ENCODE results near the gene UGGT2.
"Not testable (repeated sequence)": the region's sequence is repeated elsewhere in the genome, so short reads cannot be mapped to it uniquely, and the experiment has no call there.

The UGGT2 gene

GRCh38 chr13:95784161-95784899, 268.9 kb downstream of the UGGT2 start:
- Histone ChIP-seq H3K36me3 (ENCODE audit: control insufficient read depth, insufficient read depth, low read length) (no peaks in the 10 kb centered on the region), H3K9me3 (ENCODE audit: control insufficient read depth, insufficient read depth, low read length) (no peaks in the 10 kb centered on the region), H3K4me3 (ENCODE audit: low read length) (no peak overlapping the region), H3K4me1 (ENCODE audit: control insufficient read depth, insufficient read depth, low read length) (no peaks in the 10 kb centered on the region), H3K27me3 (ENCODE audit: control insufficient read depth, insufficient read depth, low read length) (no peaks in the 10 kb centered on the region), H3K27ac (ENCODE audit: low read length) (no peak overlapping the region)
- WGBS (ENCODE audit: insufficient coverage, insufficient read length) = no CpG with 5 or more reads among the region's 6 CpGs
- no peak for DNase-seq (ENCODE audit: low read depth, low spot score)

- Histone ChIP-seq H3K27ac (ENCODE audit: low read length) (no peak overlapping the region), H3K4me1 (ENCODE audit: control insufficient read depth, insufficient read depth, low read length) (no peaks in the 10 kb centered on the region), H3K9me3 (ENCODE audit: control insufficient read depth, insufficient read depth, low read length) (no peaks in the 10 kb centered on the region), H3K36me3 (ENCODE audit: control insufficient read depth, insufficient read depth, low read length) (no peaks in the 10 kb centered on the region), H3K27me3 (ENCODE audit: control insufficient read depth, insufficient read depth, low read length) (no peaks in the 10 kb centered on the region), H3K4me3 (ENCODE audit: low read length) (no peak overlapping the region)
- DNase-seq (ENCODE audit: low read depth, low spot score) = no peak
- no CpG with 5 or more reads among the region's 5 CpGs for WGBS (ENCODE audit: insufficient coverage, insufficient read length)
These were observed 269.5 kb downstream of the UGGT2 start for GRCh38 chr13:95783747-95784146.

GRCh38 chr13:95781940-95782339, 271.3 kb downstream of the UGGT2 start:
- H3K27me3 ChIP-seq (ENCODE audit: control insufficient read depth, insufficient read depth, low read length); H3K4me3 ChIP-seq (ENCODE audit: low read length); H3K27ac ChIP-seq (ENCODE audit: low read length); H3K36me3 ChIP-seq (ENCODE audit: control insufficient read depth, insufficient read depth, low read length); H3K9me3 ChIP-seq (ENCODE audit: control insufficient read depth, insufficient read depth, low read length); DNase-seq (ENCODE audit: low read depth, low spot score); H3K4me1 ChIP-seq (ENCODE audit: control insufficient read depth, insufficient read depth, low read length): not testable (repeated sequence)
- no CpG with 5 or more reads among the region's 1 CpG for WGBS (ENCODE audit: insufficient coverage, insufficient read length)

- Histone ChIP-seq H3K9me3 (ENCODE audit: control insufficient read depth, insufficient read depth, low read length) (no peaks in the 10 kb centered on the region), H3K27me3 (ENCODE audit: control insufficient read depth, insufficient read depth, low read length) (no peaks in the 10 kb centered on the region), H3K36me3 (ENCODE audit: control insufficient read depth, insufficient read depth, low read length) (no peaks in the 10 kb centered on the region), H3K27ac (ENCODE audit: low read length) (no peak overlapping the region), H3K4me3 (ENCODE audit: low read length) (no peak overlapping the region), H3K4me1 (ENCODE audit: control insufficient read depth, insufficient read depth, low read length) (no peaks in the 10 kb centered on the region)
- WGBS (ENCODE audit: insufficient coverage, insufficient read length) = no CpG with 5 or more reads among the region's 6 CpGs
- no peak for DNase-seq (ENCODE audit: low read depth, low spot score)
These were observed 272.2 kb downstream of the UGGT2 start for GRCh38 chr13:95781016-95781415.

- Histone ChIP-seq H3K27ac (ENCODE audit: low read length) (no peak overlapping the region), H3K4me1 (ENCODE audit: control insufficient read depth, insufficient read depth, low read length) (no peaks in the 10 kb centered on the region), H3K4me3 (ENCODE audit: low read length) (no peak overlapping the region), H3K36me3 (ENCODE audit: control insufficient read depth, insufficient read depth, low read length) (no peaks in the 10 kb centered on the region), H3K9me3 (ENCODE audit: control insufficient read depth, insufficient read depth, low read length) (no peaks in the 10 kb centered on the region), H3K27me3 (ENCODE audit: control insufficient read depth, insufficient read depth, low read length) (no peaks in the 10 kb centered on the region)
- no CpG with 5 or more reads among the region's 1 CpG for WGBS (ENCODE audit: insufficient coverage, insufficient read length)
- DNase-seq (ENCODE audit: low read depth, low spot score) = no peak
These were observed 273.7 kb downstream of the UGGT2 start for GRCh38 chr13:95779522-95779921.

GRCh38 chr13:95771905-95772304, 281.3 kb downstream of the UGGT2 start:
- Histone ChIP-seq H3K4me1 (ENCODE audit: control insufficient read depth, insufficient read depth, low read length) (no peaks in the 10 kb centered on the region), H3K27me3 (ENCODE audit: control insufficient read depth, insufficient read depth, low read length) (no peaks in the 10 kb centered on the region), H3K27ac (ENCODE audit: low read length) (no peak overlapping the region), H3K9me3 (ENCODE audit: control insufficient read depth, insufficient read depth, low read length) (no peaks in the 10 kb centered on the region), H3K36me3 (ENCODE audit: control insufficient read depth, insufficient read depth, low read length) (no peaks in the 10 kb centered on the region), H3K4me3 (ENCODE audit: low read length) (no peak overlapping the region)
- WGBS (ENCODE audit: insufficient coverage, insufficient read length) = no CpG with 5 or more reads among the region's 4 CpGs
- no peak for DNase-seq (ENCODE audit: low read depth, low spot score)

GRCh38 chr13:95763601-95764000, 289.6 kb downstream of the UGGT2 start:
- Histone ChIP-seq H3K36me3 (ENCODE audit: control insufficient read depth, insufficient read depth, low read length) (no peaks in the 10 kb centered on the region), H3K4me3 (ENCODE audit: low read length) (no peak overlapping the region), H3K27me3 (ENCODE audit: control insufficient read depth, insufficient read depth, low read length) (no peaks in the 10 kb centered on the region), H3K27ac (ENCODE audit: low read length) (no peak overlapping the region), H3K9me3 (ENCODE audit: control insufficient read depth, insufficient read depth, low read length) (no peaks in the 10 kb centered on the region), H3K4me1 (ENCODE audit: control insufficient read depth, insufficient read depth, low read length) (no peaks in the 10 kb centered on the region)
- WGBS (ENCODE audit: insufficient coverage, insufficient read length) = no CpG with 5 or more reads among the region's 4 CpGs
- no peak for DNase-seq (ENCODE audit: low read depth, low spot score)

- H3K4me1 ChIP-seq (ENCODE audit: control insufficient read depth, insufficient read depth, low read length); H3K27ac ChIP-seq (ENCODE audit: low read length); H3K36me3 ChIP-seq (ENCODE audit: control insufficient read depth, insufficient read depth, low read length); H3K4me3 ChIP-seq (ENCODE audit: low read length); DNase-seq (ENCODE audit: low read depth, low spot score); H3K9me3 ChIP-seq (ENCODE audit: control insufficient read depth, insufficient read depth, low read length); H3K27me3 ChIP-seq (ENCODE audit: control insufficient read depth, insufficient read depth, low read length): not testable (repeated sequence)
- no CpG with 5 or more reads among the region's 3 CpGs for WGBS (ENCODE audit: insufficient coverage, insufficient read length)
These were observed 290.6 kb downstream of the UGGT2 start for GRCh38 chr13:95762626-95763025.

GRCh38 chr13:95756072-95756471, 297.1 kb downstream of the UGGT2 start:
- no peak overlapping the region for H3K27ac ChIP-seq (ENCODE audit: low read length)
- H3K27me3 ChIP-seq (ENCODE audit: control insufficient read depth, insufficient read depth, low read length) = no peaks in the 10 kb centered on the region
- no peaks in the 10 kb centered on the region for H3K36me3 ChIP-seq (ENCODE audit: control insufficient read depth, insufficient read depth, low read length)
- no peaks in the 10 kb centered on the region for H3K9me3 ChIP-seq (ENCODE audit: control insufficient read depth, insufficient read depth, low read length)
- H3K4me1 ChIP-seq (ENCODE audit: control insufficient read depth, insufficient read depth, low read length) = no peaks in the 10 kb centered on the region
- H3K4me3 ChIP-seq (ENCODE audit: low read length) = no peak overlapping the region
- no peak for DNase-seq (ENCODE audit: low read depth, low spot score)
- WGBS (ENCODE audit: insufficient coverage, insufficient read length) = no CpG with 5 or more reads among the region's 5 CpGs

- no CpG with 5 or more reads among the region's 4 CpGs for WGBS (ENCODE audit: insufficient coverage, insufficient read length)
- Histone ChIP-seq H3K27ac (ENCODE audit: low read length) (no peak overlapping the region), H3K36me3 (ENCODE audit: control insufficient read depth, insufficient read depth, low read length) (no peaks in the 10 kb centered on the region), H3K4me3 (ENCODE audit: low read length) (no peak overlapping the region), H3K4me1 (ENCODE audit: control insufficient read depth, insufficient read depth, low read length) (no peaks in the 10 kb centered on the region), H3K9me3 (ENCODE audit: control insufficient read depth, insufficient read depth, low read length) (no peaks in the 10 kb centered on the region), H3K27me3 (ENCODE audit: control insufficient read depth, insufficient read depth, low read length) (no peaks in the 10 kb centered on the region)
- no peak for DNase-seq (ENCODE audit: low read depth, low spot score)
These were observed 299.1 kb downstream of the UGGT2 start for GRCh38 chr13:95754069-95754468.

- WGBS (ENCODE audit: insufficient coverage, insufficient read length) = no CpG with 5 or more reads among the region's 2 CpGs
- H3K9me3 ChIP-seq (ENCODE audit: control insufficient read depth, insufficient read depth, low read length) = no peaks in the 10 kb centered on the region
- H3K36me3 ChIP-seq (ENCODE audit: control insufficient read depth, insufficient read depth, low read length) = no peaks in the 10 kb centered on the region
- H3K4me1 ChIP-seq (ENCODE audit: control insufficient read depth, insufficient read depth, low read length) = no peaks in the 10 kb centered on the region
- no peak overlapping the region for H3K4me3 ChIP-seq (ENCODE audit: low read length)
- H3K27ac ChIP-seq (ENCODE audit: low read length) = no peak overlapping the region
- DNase-seq (ENCODE audit: low read depth, low spot score) = no peak
- H3K27me3 ChIP-seq (ENCODE audit: control insufficient read depth, insufficient read depth, low read length) = no peaks in the 10 kb centered on the region
These were observed 300.5 kb downstream of the UGGT2 start for GRCh38 chr13:95752677-95753076.
